GM10266 (cell line): ENCODE data around the gene CUL4A.

Source experiments
- DNase-seq: peaks from one replicate; pipeline ENCODE4 v3.0.0; 2012; ENCODE audit errors: extremely low spot score
- CTCF ChIP-seq: IDR thresholded peaks from 2 replicates; pipeline ENCODE4 v1.5.1; 2012; ENCODE audit warnings: mild to moderate bottlenecking, low read depth; ENCODE audit not compliant: control insufficient read depth, insufficient read depth; ENCODE audit errors: missing control alignments

The CUL4A gene

GRCh38 chr13:113179374-113180230 lies 29.8 kb upstream of the CUL4A start:
- DNase-seq: no peak
- TF ChIP-seq CTCF: no peak

GRCh38 chr13:113182046-113182445 lies 27.4 kb upstream of the CUL4A start:
- DNase-seq: no peak
- TF ChIP-seq CTCF: no peak

DNA sequence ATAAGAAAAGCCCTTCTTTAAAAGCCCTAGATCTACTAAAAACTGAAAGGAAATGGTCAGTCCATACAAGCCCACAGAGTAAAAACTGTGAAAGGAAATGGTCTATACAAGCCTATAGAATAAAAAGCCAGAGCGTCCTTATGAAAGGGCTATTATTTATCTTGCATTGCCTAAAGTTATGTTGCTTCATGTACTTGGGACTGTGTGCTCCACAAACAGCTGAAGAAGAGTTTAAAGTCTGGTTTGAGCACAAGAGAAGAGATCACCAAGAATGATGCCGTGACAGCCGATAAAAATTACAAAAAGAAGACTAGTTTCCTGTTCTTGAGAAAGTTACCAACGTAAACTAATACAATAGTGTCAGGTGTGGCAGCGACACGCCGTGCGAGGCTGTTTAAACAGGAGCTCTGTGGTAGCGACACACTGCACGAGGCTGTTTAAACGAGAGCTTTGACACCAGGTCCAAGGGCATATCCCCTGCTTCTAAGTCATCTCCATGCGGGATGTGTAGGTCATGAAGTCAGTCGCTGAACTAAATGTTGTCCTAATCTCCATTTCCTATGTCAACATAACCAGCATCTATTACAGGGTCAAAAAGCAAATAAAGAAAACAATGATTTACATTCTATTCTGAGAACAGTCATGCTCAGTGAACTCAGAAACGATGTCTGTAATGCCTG lies 25.8 kb upstream of the CUL4A start:
- TF ChIP-seq CTCF: no peak
- DNase-seq: no peak

GRCh38 chr13:113184568-113185440 lies 24.6 kb upstream of the CUL4A start:
- TF ChIP-seq CTCF: no peak

DNA sequence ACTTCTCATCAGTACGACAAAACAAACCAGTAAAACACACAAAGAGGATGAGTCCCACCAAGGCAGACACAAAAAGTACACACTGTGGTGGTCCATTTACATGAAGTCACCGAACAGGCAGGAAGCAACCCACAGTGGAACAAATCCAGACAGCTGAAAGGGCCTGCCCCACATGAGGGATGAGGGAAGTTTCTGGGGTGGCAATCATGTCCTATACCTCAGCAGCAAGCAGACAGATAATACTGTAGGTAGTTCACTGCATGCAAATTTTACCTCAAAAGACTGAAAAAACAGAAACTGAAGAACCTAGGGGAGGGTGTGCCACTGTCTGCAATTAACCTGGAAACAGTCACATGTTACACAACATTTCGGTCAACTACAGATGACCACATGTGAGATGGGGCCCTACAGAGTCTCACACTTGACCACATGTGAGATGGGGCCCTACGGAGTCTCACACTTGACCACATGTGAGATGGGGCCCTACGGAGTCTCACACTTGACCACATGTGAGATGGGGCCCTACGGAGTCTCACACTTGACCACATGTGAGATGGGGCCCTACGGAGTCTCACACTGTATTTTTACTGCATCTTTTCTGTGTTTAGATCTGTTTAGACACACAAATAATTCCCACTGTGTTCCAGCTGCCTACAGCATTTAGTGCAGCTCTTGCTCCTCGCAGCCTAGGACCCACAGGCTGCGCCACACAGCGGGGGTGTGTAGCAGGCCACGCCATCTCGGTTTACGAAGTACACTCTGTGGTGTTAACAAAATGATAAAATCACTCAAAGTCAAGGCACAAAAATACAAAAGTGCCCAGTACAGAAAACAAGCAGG lies 23.1 kb upstream of the CUL4A start:
- peak; percentile 76 for DNase-seq
- TF ChIP-seq CTCF: no peak

More at GRCh38 chr13:113184568-113185440, 24.6 kb upstream of the CUL4A start:
- no peak for DNase-seq

GRCh38 chr13:113187263-113187669 lies 22.1 kb upstream of the CUL4A start:
- no peak for DNase-seq
- no peak for TF ChIP-seq CTCF
